GM12891 (cell line): ENCODE measurements around the gene DIABLO.

Experiments
- POLR2A ChIP-seq: IDR thresholded peaks from 2 replicates; pipeline ENCODE4 v1.6.1; 2011; ENCODE audit warnings: low read depth, low read length, control low read depth
- POLR2AphosphoS5 ChIP-seq: IDR thresholded peaks from 2 replicates; pipeline ENCODE4 v1.6.1; 2011; ENCODE audit warnings: low read depth, low read length, control low read depth
- SPI1 ChIP-seq: IDR thresholded peaks from 2 replicates; pipeline ENCODE4 v1.6.1; 2011; ENCODE audit warnings: low read depth, low read length, control low read depth

GRCh38 chr12:122243965-122244364, 18.1 kb upstream of the DIABLO start:
- TF ChIP-seq POLR2AphosphoS5: no peak
- no peak for TF ChIP-seq POLR2A
- TF ChIP-seq SPI1: no peak
